Epithelial cell of prostate (primary cell): ENCODE results near the gene SET.

Experiments
- DNase-seq: peaks from one replicate; pipeline ENCODE4 v3.0.0-alpha.2; 2011; ENCODE audit warnings: low read depth, low spot score
- H3K27ac ChIP-seq: fragments of 450-650 bp; 2 replicates; pipeline ENCODE4 v1.5.1; 2017; ENCODE audit warnings: mild to moderate bottlenecking

Gene SET

GRCh38 chr9:128724744-128725211, 35.8 kb downstream of the SET start:
- peak; percentile 31 for DNase-seq
- no peak overlapping the region for H3K27ac ChIP-seq

GRCh38 chr9:128727640-128728248, 38.7 kb downstream of the SET start:
- no peak for DNase-seq
- no peak overlapping the region for H3K27ac ChIP-seq

GRCh38 chr9:128728298-128728697, 39.3 kb downstream of the SET start:
- H3K27ac ChIP-seq: no peak overlapping the region
- no peak for DNase-seq

- DNase-seq: no peak
- no peak overlapping the region for H3K27ac ChIP-seq
Measured at GRCh38 chr9:128729302-128729701, 40.3 kb downstream of the SET start.

GRCh38 chr9:128729766-128730517, 40.9 kb downstream of the SET start:
- DNase-seq: no peak
- no peak overlapping the region for H3K27ac ChIP-seq

GRCh38 chr9:128731093-128731492, 42.1 kb downstream of the SET start:
- no peak for DNase-seq
- H3K27ac ChIP-seq: no peak overlapping the region

GRCh38 chr9:128731691-128732090, 42.7 kb downstream of the SET start:
- no peak for DNase-seq
- H3K27ac ChIP-seq: no peak overlapping the region

GRCh38 chr9:128732576-128732975, 43.6 kb downstream of the SET start:
- no peak overlapping the region for H3K27ac ChIP-seq
- no peak for DNase-seq

- DNase-seq: no peak
- no peak overlapping the region for H3K27ac ChIP-seq
Measured at GRCh38 chr9:128733256-128733655, 44.2 kb downstream of the SET start.

GRCh38 chr9:128735373-128735772, 46.4 kb downstream of the SET start:
- no peak for DNase-seq
- no peak overlapping the region for H3K27ac ChIP-seq

GRCh38 chr9:128742401-128742800, 53.4 kb downstream of the SET start:
- H3K27ac ChIP-seq: no peak overlapping the region
- DNase-seq: no peak

- H3K27ac ChIP-seq: no peak overlapping the region
- DNase-seq: no peak
Measured at GRCh38 chr9:128743421-128743820, 54.4 kb downstream of the SET start.
